ENCODE data around the gene CNNM4.

The CNNM4 gene

GRCh38 chr2:96760036-96760985 lies at the start of gene CNNM4:
Gene CNNM4 (plus strand): TSS chr2:96760902. CDS start chr2:96761000, 98 bp downstream.
- peak; percentile 91 for DNase-seq (ENCODE audit: low spot score)

- no peak for DNase-seq (ENCODE audit: low spot score)
Observed at GRCh38 chr2:96710985-96711384, 49.7 kb upstream of the CNNM4 start.

- DNase-seq (ENCODE audit: low spot score), result no peak
Observed at GRCh38 chr2:96715658-96716057, 45.0 kb upstream of the CNNM4 start.

GRCh38 chr2:96716388-96716787 lies 44.3 kb upstream of the CNNM4 start:
- no peak for DNase-seq (ENCODE audit: low spot score)

GRCh38 chr2:96726131-96726530 lies 34.6 kb upstream of the CNNM4 start:
- DNase-seq (ENCODE audit: low spot score), result no peak

GRCh38 chr2:96727431-96727830 lies 33.3 kb upstream of the CNNM4 start:
- no peak for DNase-seq (ENCODE audit: low spot score)

GRCh38 chr2:96729748-96730147 lies 31.0 kb upstream of the CNNM4 start:
- no peak for DNase-seq (ENCODE audit: low spot score)

GRCh38 chr2:96730212-96730611 lies 30.5 kb upstream of the CNNM4 start:
- DNase-seq (ENCODE audit: low spot score), result no peak

- DNase-seq (ENCODE audit: low spot score), result no peak
Observed at GRCh38 chr2:96733931-96734330, 26.8 kb upstream of the CNNM4 start.

- DNase-seq (ENCODE audit: low spot score), result no peak
Observed at GRCh38 chr2:96734880-96735583, 25.7 kb upstream of the CNNM4 start.

- no peak for DNase-seq (ENCODE audit: low spot score)
Observed at GRCh38 chr2:96737251-96737650, 23.5 kb upstream of the CNNM4 start.

- peak; percentile 23 for DNase-seq (ENCODE audit: low spot score)
Observed at GRCh38 chr2:96737831-96738230, 22.9 kb upstream of the CNNM4 start.

GRCh38 chr2:96739076-96739632 lies 21.5 kb upstream of the CNNM4 start:
- DNase-seq (ENCODE audit: low spot score), result no peak

GRCh38 chr2:96739633-96740428 lies 20.9 kb upstream of the CNNM4 start, which contains the start of gene LMAN2L:
Gene LMAN2L (minus strand): TSS chr2:96740064. CDS start chr2:96740040, 24 bp downstream.
- peak; percentile 98 for DNase-seq (ENCODE audit: low spot score)

- no peak for DNase-seq (ENCODE audit: low spot score)
Observed at GRCh38 chr2:96747061-96747617, 13.6 kb upstream of the CNNM4 start.

GRCh38 chr2:96751800-96752199 lies 8.9 kb upstream of the CNNM4 start:
- no peak for DNase-seq (ENCODE audit: low spot score)

GRCh38 chr2:96753661-96754282 lies 6.9 kb upstream of the CNNM4 start:
- DNase-seq (ENCODE audit: low spot score), result no peak

GRCh38 chr2:96754317-96754716 lies 6.4 kb upstream of the CNNM4 start:
- DNase-seq (ENCODE audit: low spot score), result no peak

GRCh38 chr2:96756788-96757476 lies 3.8 kb upstream of the CNNM4 start:
- DNase-seq (ENCODE audit: low spot score), result no peak

GRCh38 chr2:96757477-96757860 lies 3.2 kb upstream of the CNNM4 start:
- no peak for DNase-seq (ENCODE audit: low spot score)

- DNase-seq (ENCODE audit: low spot score), result no peak
Observed at GRCh38 chr2:96758987-96759386, 1.7 kb upstream of the CNNM4 start.

Data from CD4-positive, alpha-beta T cell treated with Interleukin-2 at 100 ng/mL for 4 hours (primary cell).